HCT116 (cell line): ENCODE data around the gene ULBP1. TPM values are rescaled to one million over a fixed set of nuclear protein-coding genes. Genes with fewer than 3 reads are reported as not detected.

ENCODE experiments used
- ATAC-seq: fragments of 200-7000 bp; cut with Tn5 transposase; 2 replicates; pipeline ENCODE4 v1.9.1; 2020; ENCODE audit warnings: mild to moderate bottlenecking, moderate library complexity
- BruUV-seq: library from RNA; stranded (reverse); fragments of 400-500 nt; replicated peaks from 2 replicates; lab custom pipeline; 2021; lab: Mats Ljungman, UMichigan
- CTCF ChIA-PET: fragments of 300-600 bp; sonication (Branson Sonifier 250); formaldehyde crosslinking; loops from one replicate; lab custom pipeline; 2021; ENCODE audit warnings: antibody characterized with exemption; lab: Charles Lee
- POLR2A ChIA-PET: fragments of 300-600, 350-600 bp; sonication (Branson Sonifier 250); formaldehyde crosslinking; loops from one replicate; lab custom pipeline; 2021; ENCODE audit warnings: antibody characterized with exemption; lab: Charles Lee
- RAD21 ChIA-PET, 2 experiments: fragments of 300-600 bp; sonication (Branson Sonifier 250); formaldehyde crosslinking; loops; one replicate each; lab custom pipeline; 2023; ENCODE audit warnings: low total read pairs in 2 of 2; ENCODE audit not compliant: uncharacterized antibody in 2 of 2, unreplicated experiment in 2 of 2, low non-redundant PET in 1 of 2; lab: Charles Lee
- DNase-seq: peaks from one replicate; pipeline ENCODE4 v3.0.0-alpha.2; 2010; ENCODE audit warnings: low read depth, low spot score
- H2AFZ ChIP-seq: fragments of 200-600 bp; shearing (Covaris generic), sonication (generic); 2 replicates; pipeline ENCODE4 v1.6.1; 2017; ENCODE audit warnings: low read depth, mixed run types, mixed read lengths, antibody characterized with exemption, low read length; ENCODE audit not compliant: poor library complexity, severe bottlenecking
- H3K27ac ChIP-seq: 2 replicates; pipeline ENCODE4 v1.5.1; 2012; ENCODE audit warnings: low read depth, low read length
- H3K27me3 ChIP-seq: fragments of 200-600 bp; sonication (generic); 2 replicates; pipeline ENCODE4 v1.6.1; 2016; ENCODE audit warnings: mixed run types, low read length, mixed read lengths; ENCODE audit not compliant: insufficient read depth
- H3K36me3 ChIP-seq, 2 experiments: fragments of 200-500 bp in 1 of 2; fragments of 200-600 bp in 1 of 2; sonication (Bioruptor generic) in 1 of 2; sonication (generic) in 1 of 2; 2 replicates each; pipeline versions ENCODE4 v1.5.1 to v1.6.1; 2014 to 2016; ENCODE audit warnings: low read length in 2 of 2, inconsistent platforms in 1 of 2, mixed read lengths in 1 of 2, mixed run types in 1 of 2; ENCODE audit not compliant: insufficient read depth in 2 of 2, control insufficient read depth in 1 of 2
- H3K4me1 ChIP-seq, 2 experiments: fragments of 200-600 bp in 1 of 2; sonication (generic) in 1 of 2; 2 replicates each; pipeline versions ENCODE4 v1.5.1 to v1.6.1; 2012 to 2017; ENCODE audit warnings: low read length in 2 of 2, inconsistent platforms in 1 of 2, mild to moderate bottlenecking in 1 of 2, mixed read lengths in 1 of 2, mixed run types in 1 of 2, moderate library complexity in 1 of 2; ENCODE audit not compliant: insufficient read depth in 2 of 2, control insufficient read depth in 1 of 2
- H3K4me2 ChIP-seq: fragments of 200-600 bp; sonication (generic); 2 replicates; pipeline ENCODE4 v1.6.1; 2017; ENCODE audit warnings: mixed run types, low read length, mixed read lengths
- H3K4me3 ChIP-seq, 2 experiments: fragments of 200-600 bp in 1 of 2; sonication (generic) in 1 of 2; replicated peaks in 1 of 2; 2 replicates each; pipeline ENCODE4 v1.5.1; 2011 to 2016; ENCODE audit warnings: low read length in 2 of 2, control low read depth in 1 of 2, low read depth in 1 of 2, mild to moderate bottlenecking in 1 of 2, mixed read lengths in 1 of 2, mixed run types in 1 of 2
- H3K79me2 ChIP-seq: fragments of 200-600 bp; sonication (generic); 2 replicates; pipeline ENCODE4 v1.6.1; 2017; ENCODE audit warnings: mild to moderate bottlenecking, mixed run types, low read length, moderate library complexity, mixed read lengths; ENCODE audit not compliant: insufficient read depth
- H3K9ac ChIP-seq: fragments of 200-600 bp; sonication (generic); 2 replicates; pipeline ENCODE4 v1.6.1; 2016; ENCODE audit warnings: low read length, mixed read lengths
- H3K9me2 ChIP-seq: fragments of 200-600 bp; sonication (generic), shearing (Covaris generic); 2 replicates; pipeline ENCODE4 v1.6.1; 2017; ENCODE audit warnings: mixed run types, mild to moderate bottlenecking, moderate library complexity; ENCODE audit not compliant: insufficient read depth
- H3K9me3 ChIP-seq, 2 experiments: fragments of 200-500 bp in 1 of 2; fragments of 200-600 bp in 1 of 2; sonication (Bioruptor generic) in 1 of 2; sonication (generic) in 1 of 2; 2 replicates each; pipeline ENCODE4 v1.6.1; 2014 to 2017; ENCODE audit warnings: low read length in 2 of 2, mixed read lengths in 2 of 2, inconsistent platforms in 1 of 2, low read depth in 1 of 2, mild to moderate bottlenecking in 1 of 2, mixed run types in 1 of 2, moderate library complexity in 1 of 2; ENCODE audit not compliant: control insufficient read depth in 1 of 2, insufficient read depth in 1 of 2
- H4K20me1 ChIP-seq: fragments of 200-600 bp; sonication (generic), shearing (Covaris generic); 2 replicates; pipeline ENCODE4 v1.6.1; 2017; ENCODE audit warnings: mixed run types, mild to moderate bottlenecking, moderate library complexity; ENCODE audit not compliant: insufficient read depth
- CBX3 ChIP-seq: IDR thresholded peaks from 2 replicates; pipeline ENCODE4 v1.6.1; 2012; ENCODE audit warnings: low read depth
- CTCF ChIP-seq, 3 experiments: fragments of 200-600 bp in 1 of 3; sonication (generic) in 1 of 3; IDR thresholded peaks in 2 of 3; conservative IDR thresholded peaks in 1 of 3; 2 replicates each; pipeline ENCODE4 v1.5.1; 2012 to 2017; ENCODE audit warnings: low read depth in 2 of 3, low read length in 2 of 3, antibody characterized with exemption in 1 of 3, borderline replicate concordance in 1 of 3, control low read depth in 1 of 3, mild to moderate bottlenecking in 1 of 3, mixed read lengths in 1 of 3, mixed run types in 1 of 3, moderate library complexity in 1 of 3; ENCODE audit not compliant: insufficient read depth in 1 of 3
- FOSL1 ChIP-seq: IDR thresholded peaks from 2 replicates; pipeline ENCODE4 v1.6.1; 2012; ENCODE audit warnings: low read depth
- MAX ChIP-seq: IDR thresholded peaks from 2 replicates; pipeline ENCODE4 v1.6.1; 2012
- POLR2AphosphoS5 ChIP-seq: IDR thresholded peaks from 2 replicates; pipeline ENCODE4 v1.6.1; 2011; ENCODE audit warnings: mild to moderate bottlenecking, low read depth, low read length, moderate library complexity
- SIN3A ChIP-seq: IDR thresholded peaks from 2 replicates; pipeline ENCODE4 v1.6.1; 2012; ENCODE audit warnings: low read depth
- ZFX ChIP-seq: fragments of 450-650 bp; IDR thresholded peaks from 2 replicates; pipeline ENCODE4 v1.6.1; 2017
- ZNF274 ChIP-seq: fragments of 200-500 bp; sonication (Bioruptor generic); IDR thresholded peaks from 2 replicates; pipeline ENCODE4 v1.6.1; 2014; ENCODE audit warnings: mild to moderate bottlenecking, low read depth, low read length, inconsistent platforms
- intact Hi-C: fragments of 100-400 bp; cut with micrococcal nuclease; formaldehyde crosslinking; loops from 2 replicates; pipeline ENCODE4 v1.10.0; 2022
- total RNA-seq: library from RNA; stranded (reverse); gene quantifications from one replicate; pipeline ENCODE4 v1.2.1, GENCODE V29; 2021; ENCODE audit not compliant: unreplicated experiment
- TF ChIP-seq, protein P1 (sequence below): IDR thresholded peaks from 2 replicates; pipeline ENCODE4 v1.6.1; 2012

Gene ULBP1
- total RNA-seq, 1 experiment from 2014 or later, result 12.4 TPM

- Histone ChIP-seq H3K9me3 (no peaks in the 10 kb centered on the region), H4K20me1 (no peaks in the 10 kb centered on the region), H3K27me3 (no peaks in the 10 kb centered on the region), H3K36me3 (no peaks in the 10 kb centered on the region), H3K4me1 (no peaks in the 10 kb centered on the region), H3K79me2 (no peaks in the 10 kb centered on the region), H3K27ac (no peak overlapping the region), H3K4me3 (no peak overlapping the region), H3K4me2 (no peak overlapping the region), H3K9me2 (no peaks in the 10 kb centered on the region), H2AFZ (no peak overlapping the region), H3K9ac (no peak overlapping the region)
- RAD21 ChIA-PET, result no interaction called here
- TF ChIP-seq CBX3 (no peak), FOSL1 (no peak), POLR2AphosphoS5 (no peak), SIN3A (no peak), MAX (no peak)
- TF ChIP-seq, protein P1, sequence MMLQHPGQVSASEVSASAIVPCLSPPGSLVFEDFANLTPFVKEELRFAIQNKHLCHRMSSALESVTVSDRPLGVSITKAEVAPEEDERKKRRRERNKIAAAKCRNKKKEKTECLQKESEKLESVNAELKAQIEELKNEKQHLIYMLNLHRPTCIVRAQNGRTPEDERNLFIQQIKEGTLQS, result no peak
- intact Hi-C loops, result no loop called here
- BruUV-seq, result no TSS peak
- POLR2A ChIA-PET, result no interaction called here
- DNase-seq (no peak), ATAC-seq (no peak)
- CTCF ChIA-PET, result no interaction called here
These were observed 15.1 kb upstream of the ULBP1 start for GRCh38 chr6:149948616-149949015.

DNA sequence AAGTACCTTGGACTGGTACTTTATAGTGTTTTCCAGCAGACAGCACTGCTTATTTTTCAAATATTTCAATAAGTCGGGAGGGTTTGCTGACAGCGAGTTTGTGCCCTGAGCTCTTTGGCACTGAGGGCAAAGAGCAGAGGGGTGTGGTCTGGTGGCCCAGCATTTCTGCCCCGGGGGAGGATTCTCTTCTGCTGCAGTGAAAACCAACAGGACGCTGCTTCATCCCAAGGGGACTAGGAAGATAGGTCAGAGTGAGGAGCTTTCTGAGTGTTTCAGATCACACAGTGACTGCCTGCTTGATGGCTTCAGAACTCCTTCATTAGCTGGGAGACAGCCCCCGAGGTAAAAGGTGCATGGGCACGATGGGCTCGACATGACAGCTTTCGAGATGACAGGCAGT, 13.3 kb upstream of the ULBP1 start:
- no peaks in the 10 kb centered on the region for H3K9me2 ChIP-seq
- no peaks in the 10 kb centered on the region for H3K27me3 ChIP-seq

More for the DNA sequence above, 13.3 kb upstream of the ULBP1 start:
- POLR2A ChIA-PET, result no interaction called here
- Histone ChIP-seq H3K27ac (no peak overlapping the region), H4K20me1 (no peaks in the 10 kb centered on the region), H3K4me3 (no peak overlapping the region), H3K9me3 (no peaks in the 10 kb centered on the region), H3K4me2 (no peak overlapping the region), H3K9ac (no peak overlapping the region), H3K4me1 (no peaks in the 10 kb centered on the region), H2AFZ (no peak overlapping the region), H3K36me3 (no peaks in the 10 kb centered on the region), H3K79me2 (no peaks in the 10 kb centered on the region)
- DNase-seq, result no peak
- RAD21 ChIA-PET, result no interaction called here
- no peak for TF ChIP-seq ZNF274
- TF ChIP-seq CTCF (IDR thresholded peaks at IDR 0.05 in 2 of 3, conservative IDR thresholded peaks at IDR 0.05 in 1 of 3; ENCODE audit: borderline replicate concordance in 1 of 3, insufficient read depth in 1 of 3, low read depth in 2 of 3, low read length in 2 of 3), result no peak
- no peak for TF ChIP-seq ZFX
- CTCF ChIA-PET, result no interaction called here
- no TSS peak for BruUV-seq
- ATAC-seq, result no peak
- intact Hi-C loops, result no loop called here
